Posterior vena cava (tissue), 2 donors: Measurements from ENCODE around the gene TOX2. TPM values are rescaled to one million over a fixed set of nuclear protein-coding genes. Genes with fewer than 3 reads are reported as not detected.

Experiments used
- DNase-seq: peaks from one replicate; pipeline ENCODE4 v3.0.0-alpha.2; 2020; ENCODE audit warnings: low spot score
- intact Hi-C, 2 donors: fragments of 100-400 bp; cut with DNase I; formaldehyde crosslinking; loops; one replicate each; pipeline versions ENCODE4 v1.14.1 to v1.14.2; 2022 to 2023
- total RNA-seq, 2 donors: library from RNA; stranded (reverse); fragmentation: NEBNext Ultra II Directional; extraction: Animal tissue kit (Norgen Biotek cat#: 25700); gene quantifications; one replicate each; pipeline ENCODE4 v1.2.1, GENCODE V29; 2021
- donor health status: DM: yes; HTN: yes; CAD: no.
- donor health status: DM: yes; HTN: yes; CAD: no.

The TOX2 gene
- total RNA-seq, 2 donors from 2014 or later: 1.1 to 1.5 TPM

DNA sequence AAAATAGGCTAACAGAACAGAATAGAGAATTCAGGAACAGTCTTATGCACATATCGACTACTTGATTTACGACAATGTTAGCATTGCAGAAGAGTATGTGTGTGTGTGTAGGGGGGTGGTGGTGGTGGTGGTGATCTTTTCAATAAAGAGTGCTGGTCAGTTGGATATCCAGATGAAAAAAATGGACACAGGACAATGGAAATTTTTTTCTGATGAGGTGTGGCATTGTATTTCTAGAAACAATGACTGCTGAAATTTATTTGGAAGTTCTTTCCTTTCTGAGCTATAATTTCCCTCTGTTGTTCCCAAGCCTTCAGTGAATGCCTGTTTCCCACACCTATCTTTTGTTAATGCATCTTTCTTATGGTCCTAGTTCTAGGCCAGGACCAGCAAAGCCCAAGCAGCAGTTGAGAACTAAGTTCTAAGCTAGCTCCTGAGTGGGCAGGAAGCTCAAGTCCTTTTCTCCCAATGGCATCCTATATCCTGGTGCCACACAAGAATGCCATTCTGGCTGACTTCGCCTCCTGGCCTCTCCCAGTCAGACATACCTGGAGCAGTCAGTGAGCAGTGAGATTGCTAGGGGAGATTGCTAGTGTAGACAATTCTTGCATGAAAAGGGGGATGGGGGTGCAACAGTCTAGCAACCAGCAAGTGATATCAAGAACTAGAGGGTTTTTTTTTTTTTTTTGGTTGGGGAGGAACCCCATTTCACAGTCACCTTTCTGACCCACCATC lies 1.2 kb upstream of the TOX2 start:
- intact Hi-C loops: no loop called here

DNA sequence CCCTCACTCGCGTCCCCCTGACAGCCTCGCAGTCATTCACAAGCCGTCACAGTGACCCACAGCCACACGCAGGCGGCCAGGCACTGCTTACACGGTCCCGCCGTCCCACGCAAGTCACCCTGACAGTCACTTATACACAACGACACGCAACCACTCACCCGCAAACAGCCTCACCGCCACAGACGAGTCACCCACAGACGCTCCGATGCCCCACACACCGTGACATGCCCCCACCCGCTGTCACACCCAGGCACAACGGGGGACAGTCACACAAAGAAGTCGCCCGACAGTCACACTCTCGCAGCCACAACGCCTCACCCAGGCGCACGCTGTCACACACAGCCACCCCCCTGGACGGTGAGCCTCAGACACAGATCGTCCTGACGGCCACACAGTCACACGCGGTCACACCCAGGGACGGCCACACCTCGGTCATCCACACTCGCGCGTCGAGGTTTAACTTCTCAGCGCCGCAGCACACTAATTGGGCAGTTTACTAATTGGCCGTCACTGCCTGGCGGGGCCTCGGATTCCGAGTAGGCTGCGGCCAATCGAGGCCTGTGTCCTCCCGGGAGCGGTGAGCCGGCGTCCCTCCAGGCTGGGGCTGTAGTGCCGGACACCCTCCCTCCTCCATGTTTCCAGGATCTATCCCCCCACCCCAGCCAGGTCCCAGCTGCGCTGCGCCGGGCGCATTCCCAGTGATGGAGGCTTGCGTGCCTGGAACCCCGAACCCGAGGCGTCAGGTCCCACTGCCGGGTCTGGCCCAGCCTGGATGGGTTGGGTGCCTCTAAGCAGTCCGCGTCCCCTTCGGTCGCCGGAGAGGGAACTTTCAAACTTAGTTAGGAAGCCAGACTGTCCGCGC lies 790 bp downstream of the TOX2 start:
- DNase-seq: no peak
- intact Hi-C loops: no loop called here

More for the DNA sequence above, 1.2 kb upstream of the TOX2 start:
- DNase-seq: no peak

DNA sequence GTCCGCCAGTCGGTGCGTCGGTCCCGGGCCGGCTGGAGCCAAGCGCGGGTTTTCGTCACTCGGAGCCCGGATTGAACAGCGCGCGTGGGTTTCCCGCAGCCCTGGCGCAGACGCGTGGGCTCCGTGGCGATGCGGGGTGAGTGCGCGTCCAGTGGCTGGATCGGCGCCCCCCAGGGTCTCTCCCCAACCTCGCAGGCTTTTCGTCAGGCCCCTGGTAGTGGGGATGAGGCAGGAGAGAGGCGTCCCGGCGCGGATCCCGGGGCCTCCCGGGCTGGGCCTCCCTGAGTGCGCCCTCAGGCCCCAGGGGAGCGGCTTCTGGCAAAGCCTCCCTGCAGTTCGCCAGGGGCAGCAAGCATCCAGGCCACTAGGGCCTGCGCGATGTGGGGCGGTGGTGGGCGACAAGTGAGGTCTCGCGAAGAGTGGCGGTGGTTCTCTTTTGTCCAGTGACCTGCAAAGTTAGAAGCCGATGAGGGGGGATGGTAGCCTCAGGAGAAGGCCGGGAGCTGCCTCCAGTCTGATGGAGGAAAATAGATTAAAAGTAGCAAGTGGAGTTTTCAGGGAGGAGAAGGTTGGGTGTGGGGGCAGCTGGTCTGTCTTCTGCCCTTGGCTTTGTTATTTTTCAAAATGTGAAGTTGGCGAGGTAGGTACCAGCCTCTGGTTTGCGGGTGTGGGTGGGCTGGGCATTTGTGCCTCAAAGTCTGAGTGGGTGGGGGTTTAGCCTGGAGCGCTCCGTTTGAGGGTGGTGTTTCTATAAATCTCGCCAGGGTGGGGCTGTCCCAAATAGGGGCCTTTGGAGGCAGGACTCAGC lies 1.6 kb downstream of the TOX2 start:
- intact Hi-C loops: no loop called here
- no peak for DNase-seq

DNA sequence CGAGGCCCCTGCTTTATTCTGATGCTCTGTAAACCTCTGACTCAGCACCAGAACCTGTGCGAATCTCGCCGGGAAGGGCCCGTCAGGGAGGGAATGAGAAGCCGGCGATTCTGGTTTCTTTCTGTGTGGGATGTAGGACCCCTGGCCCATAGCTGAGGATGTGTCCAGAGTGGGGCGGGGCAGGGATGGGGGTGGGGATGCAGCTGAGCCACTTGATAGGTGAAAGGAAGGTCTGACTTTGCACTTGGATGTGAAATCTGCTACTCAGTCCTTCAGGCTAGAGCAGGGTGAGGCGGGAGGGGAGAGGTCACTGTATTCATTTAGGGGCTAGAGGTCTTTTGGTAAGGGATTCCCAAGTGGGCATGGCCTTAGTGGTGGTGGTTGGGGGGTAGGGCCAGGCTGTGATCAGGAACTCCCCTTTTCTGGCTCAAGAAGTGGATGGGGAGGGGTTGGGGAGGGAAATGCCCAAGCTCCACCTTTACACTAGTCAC lies 2.3 kb downstream of the TOX2 start:
- intact Hi-C loops: no loop called here
- DNase-seq: no peak

DNA sequence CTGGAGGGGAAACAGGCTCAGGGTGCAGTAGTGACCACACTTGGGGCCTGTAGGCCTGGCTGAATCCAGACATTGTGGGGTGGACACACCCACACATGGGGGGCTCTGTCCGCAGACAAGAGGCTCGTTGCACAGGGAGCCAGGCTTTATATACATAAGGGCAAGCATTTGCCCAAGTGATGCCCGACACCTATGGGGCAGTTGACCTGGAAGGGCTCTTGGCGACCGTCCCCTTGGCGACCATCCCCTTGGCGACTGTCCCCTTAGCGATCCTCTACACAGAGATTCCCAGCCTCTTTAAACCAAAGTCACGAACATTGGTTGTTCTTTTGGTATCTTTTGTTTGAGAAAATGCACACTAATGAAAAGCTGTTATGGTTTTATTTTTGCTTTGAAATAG lies 2.7 kb downstream of the TOX2 start:
- DNase-seq: no peak
- intact Hi-C loops: no loop called here

DNA sequence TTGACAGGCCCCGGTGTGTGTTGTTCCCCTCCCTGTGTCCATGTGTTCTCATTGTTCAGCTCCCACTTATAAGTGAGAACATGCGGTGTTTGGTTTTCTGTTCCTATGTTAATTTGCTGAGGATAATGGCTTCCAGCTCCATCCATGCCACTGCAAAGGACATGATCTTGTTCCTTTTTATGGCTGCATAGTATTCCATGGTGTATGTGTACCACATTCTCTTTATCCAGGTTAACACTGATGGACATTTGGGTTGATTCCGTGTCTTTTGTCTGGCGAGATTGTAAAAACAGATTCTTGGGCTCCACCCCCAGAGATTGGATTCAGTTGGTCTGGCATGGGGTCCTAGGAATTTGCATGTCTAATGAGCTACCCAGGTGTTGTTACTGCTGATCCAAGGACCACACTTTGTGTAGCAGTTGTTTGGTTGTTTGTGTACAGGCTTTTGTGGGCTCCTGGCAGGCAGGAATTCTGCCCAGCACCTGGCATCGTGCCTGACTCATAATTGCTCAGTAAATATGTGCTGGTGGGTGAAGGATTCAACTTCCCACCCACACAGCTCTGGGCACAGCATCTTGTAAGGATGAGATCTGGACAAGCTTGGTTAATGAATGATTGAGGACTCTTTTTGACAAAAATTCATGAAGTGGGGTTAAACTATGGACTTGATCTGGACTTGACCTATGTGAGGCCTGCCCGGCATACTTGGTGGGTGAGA lies 5.2 kb downstream of the TOX2 start:
- intact Hi-C loops: no loop called here
- no peak for DNase-seq

DNA sequence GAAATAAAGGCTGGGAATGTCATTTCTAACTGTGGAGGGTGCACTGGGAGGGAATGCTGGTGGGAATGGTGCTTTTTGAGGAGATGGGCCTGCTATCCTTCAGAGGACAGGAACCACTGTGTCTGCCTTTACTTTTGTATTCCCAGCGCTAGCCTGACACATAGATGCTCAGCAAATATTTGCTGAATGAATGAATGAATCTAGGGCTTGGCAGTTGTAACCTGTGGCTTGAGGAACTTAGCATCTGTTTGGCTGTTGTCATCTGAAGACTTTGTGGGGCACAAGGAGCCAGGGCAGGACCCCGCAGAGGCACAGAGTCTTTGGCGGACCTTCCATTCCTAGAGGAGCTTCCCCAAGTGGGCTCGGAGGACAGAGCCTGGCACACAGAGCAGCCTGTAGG lies 6.1 kb downstream of the TOX2 start:
- intact Hi-C loops: no loop called here
- no peak for DNase-seq

DNA sequence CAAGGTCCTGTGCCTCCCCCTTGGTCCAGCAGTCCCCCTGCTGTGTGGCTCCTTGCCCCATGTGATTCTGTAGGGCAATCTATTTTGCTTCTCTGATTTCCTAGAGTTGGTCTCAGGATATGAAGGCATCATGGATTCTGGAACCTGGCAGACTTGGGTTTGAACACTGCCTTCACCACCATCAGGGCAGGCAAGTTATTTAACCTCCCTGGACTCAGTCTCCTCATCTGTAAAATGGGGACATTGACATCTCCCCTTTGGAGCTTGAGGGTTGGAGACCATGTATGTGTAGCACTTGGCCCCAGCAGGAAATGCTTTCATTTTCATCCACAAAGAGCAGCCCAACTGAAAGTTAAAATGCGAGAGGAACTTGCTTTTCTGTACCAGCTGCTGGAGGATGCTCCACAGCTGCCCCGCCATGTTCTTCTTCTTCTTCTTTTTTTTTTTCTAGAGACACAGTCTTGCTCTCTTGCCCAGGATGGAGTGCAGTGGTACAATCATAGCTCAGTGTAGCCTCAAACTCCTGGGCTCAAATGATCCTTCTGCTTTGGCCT lies 6.7 kb downstream of the TOX2 start:
- DNase-seq: no peak
- intact Hi-C loops: no loop called here

DNA sequence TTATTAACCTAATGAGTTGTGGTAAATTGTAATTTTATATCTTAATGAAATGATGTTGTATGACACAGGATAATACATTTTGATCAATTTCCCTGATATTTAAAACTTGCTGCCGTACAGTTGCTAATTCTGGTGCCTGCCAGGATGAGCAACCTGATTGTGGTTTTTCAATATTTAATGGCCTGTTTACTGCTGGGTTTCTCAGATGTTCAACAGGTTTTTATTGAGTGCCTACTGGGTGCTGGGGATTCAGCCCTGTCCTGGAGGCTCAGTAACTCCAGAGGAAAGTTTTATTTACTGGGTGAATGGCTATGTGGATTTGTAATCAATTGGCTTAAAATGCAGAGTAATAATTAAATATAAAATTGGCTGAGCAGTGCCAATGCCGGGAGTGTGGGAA lies 8.0 kb downstream of the TOX2 start:
- intact Hi-C loops: no loop called here

DNA sequence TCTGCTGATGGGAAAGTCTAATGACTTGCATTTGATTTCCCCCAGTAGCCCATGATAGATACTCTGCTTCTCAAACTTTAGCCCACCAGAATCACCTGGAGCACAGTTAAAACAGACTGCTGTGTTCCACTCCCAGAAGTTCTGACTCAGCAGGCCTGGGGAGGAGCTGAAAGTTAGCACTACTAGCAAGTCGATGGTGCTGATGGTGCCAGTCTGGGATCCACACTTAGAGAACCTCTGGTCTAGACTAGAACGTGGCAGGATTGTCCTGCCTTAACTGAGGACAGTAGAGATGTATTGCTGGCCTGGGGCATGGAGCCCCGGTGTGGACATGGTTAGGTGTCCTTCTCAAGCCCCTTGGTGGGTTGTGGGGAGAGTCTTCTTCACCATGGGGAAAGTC lies 8.7 kb downstream of the TOX2 start:
- no peak for DNase-seq
- intact Hi-C loops: no loop called here

More for the DNA sequence above, 8.0 kb downstream of the TOX2 start:
- no peak for DNase-seq

DNA sequence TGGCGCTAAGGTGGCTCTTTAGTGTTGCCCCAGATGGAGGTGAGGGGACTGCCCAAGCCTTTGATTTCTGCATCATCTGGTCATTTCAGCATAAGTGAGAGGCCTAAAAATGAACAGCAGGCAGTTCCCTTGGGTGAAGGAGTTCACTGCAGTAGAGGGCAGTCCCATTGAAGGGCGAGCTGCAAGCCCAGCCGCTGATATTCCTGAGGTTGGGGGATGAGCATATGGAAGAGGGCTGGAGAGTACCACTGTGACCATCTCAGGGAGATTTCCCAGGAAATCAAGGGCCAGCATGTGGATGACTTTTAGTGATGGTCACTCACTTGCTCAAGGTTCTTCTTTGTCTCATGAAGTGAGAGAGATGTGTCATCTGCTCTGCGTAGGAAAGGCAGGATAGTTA lies 9.3 kb downstream of the TOX2 start:
- no peak for DNase-seq
- intact Hi-C loops: no loop called here

DNA sequence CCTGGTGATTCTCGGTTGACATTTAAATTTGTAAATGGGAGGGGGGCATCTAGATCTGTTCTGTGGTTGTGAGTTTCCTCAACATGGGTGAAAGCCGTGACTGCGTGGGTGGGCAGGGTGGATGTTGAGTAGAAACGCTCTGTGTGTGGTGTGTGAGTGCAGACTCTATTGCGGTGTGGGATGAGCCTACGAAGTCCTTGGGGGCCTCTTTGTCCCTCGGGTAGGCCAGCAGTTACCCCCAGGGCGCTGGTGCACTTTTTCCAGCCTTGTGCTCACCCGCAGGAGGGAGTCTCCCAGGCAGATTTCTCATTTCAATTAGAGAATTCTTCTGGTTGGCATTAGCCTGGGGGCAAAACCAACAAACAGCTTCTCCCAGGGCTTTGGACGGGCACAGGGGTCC lies 10.6 kb downstream of the TOX2 start:
- intact Hi-C loops: no loop called here
- no peak for DNase-seq

DNA sequence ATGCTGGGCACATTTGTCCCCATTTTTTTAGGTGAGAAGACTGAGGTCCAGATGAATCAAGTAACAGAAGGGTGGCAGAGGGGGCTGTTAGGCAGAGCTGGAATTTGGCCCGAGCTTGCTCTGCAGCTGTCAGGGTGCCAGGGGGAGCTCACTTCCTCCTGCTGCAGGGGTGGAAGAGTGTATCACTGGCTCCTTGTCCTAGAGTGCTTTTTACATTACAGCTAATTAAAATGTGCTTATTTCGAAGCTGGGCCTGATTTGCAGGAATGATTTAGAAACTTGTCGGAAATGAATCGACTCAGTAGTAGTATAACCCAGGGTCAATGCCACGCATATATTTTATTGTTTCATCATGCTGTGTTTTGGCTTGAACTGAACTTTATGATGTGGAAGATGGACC lies 11.1 kb downstream of the TOX2 start:
- DNase-seq: no peak
- intact Hi-C loops: no loop called here

DNA sequence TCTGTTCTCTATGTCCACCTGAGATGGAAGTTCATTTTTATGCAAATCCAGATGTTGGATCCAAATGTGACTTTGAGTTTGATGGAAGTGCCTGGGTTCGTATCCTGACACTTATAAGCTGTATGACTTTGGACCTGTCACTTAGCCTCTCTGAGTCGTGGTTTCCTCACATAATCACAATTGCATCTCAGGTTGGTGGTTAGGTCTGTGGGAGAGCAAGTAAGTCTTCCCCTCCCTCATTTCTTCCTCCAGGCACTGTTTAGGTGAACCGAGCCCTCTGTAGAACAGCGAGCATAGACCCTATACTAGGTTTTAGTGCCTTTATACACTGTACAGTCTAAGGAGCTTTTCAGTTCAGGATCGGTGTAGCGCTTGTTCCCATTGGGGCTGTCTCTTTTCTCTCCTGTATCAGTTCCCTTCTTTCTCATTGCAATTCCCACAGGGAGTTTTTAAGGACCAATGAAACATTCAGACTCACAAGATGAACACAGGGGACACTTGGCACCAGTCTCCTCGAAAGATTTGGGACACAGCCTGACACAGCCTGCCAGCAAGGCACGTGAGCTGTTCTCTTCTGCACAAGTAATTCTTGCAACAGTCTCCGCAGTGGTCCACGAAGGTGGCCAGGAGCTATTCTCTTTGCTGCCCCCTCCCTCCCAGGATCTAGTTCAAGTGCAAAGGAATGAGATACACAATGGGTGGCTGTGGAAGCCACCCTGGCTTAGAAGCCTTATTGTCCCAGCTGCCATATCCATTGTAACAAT lies 11.8 kb downstream of the TOX2 start:
- intact Hi-C loops: no loop called here

DNA sequence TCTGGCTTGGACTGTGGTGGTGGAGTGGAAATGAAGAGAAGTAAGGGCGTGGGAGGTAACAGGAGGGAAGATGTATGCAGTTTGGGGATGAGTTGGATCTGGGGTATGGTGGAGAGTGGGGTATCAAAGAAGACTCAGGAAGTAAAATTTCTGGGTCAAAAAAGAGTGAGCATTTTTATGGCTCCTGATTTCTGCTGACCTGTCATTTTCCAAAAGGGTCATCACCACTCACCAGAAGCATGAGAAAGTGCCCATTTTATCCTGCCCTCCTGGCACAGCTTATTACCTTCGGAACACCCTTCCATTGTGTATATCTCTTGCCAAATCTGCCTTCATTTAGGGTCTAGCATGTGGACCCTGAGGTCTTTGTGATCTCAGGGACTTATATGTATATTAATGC lies 17.3 kb downstream of the TOX2 start:
- intact Hi-C loops: no loop called here
- DNase-seq: no peak

More for the DNA sequence above, 11.8 kb downstream of the TOX2 start:
- DNase-seq: no peak

DNA sequence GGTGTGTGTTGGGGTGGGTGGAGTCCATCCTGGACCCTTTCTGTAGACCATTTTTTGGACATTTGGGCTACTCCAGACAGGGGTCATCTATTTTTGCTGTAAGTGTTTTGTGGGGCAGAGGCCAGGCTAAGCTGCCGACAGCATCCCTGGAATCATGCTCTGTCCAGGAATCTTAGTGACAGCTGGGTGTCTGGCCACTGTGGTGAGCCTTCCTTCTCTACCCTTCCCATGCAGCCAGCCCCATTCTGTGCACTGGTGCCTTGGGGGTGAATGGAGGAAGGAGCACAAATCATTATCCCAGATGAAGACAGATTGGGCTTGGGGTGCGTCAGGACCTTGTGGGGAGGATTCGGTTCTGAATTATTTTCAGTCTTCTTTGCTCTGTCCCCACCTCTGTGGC lies 20.2 kb downstream of the TOX2 start:
- peak; percentile 15 for DNase-seq
- intact Hi-C loops: no loop called here

DNA sequence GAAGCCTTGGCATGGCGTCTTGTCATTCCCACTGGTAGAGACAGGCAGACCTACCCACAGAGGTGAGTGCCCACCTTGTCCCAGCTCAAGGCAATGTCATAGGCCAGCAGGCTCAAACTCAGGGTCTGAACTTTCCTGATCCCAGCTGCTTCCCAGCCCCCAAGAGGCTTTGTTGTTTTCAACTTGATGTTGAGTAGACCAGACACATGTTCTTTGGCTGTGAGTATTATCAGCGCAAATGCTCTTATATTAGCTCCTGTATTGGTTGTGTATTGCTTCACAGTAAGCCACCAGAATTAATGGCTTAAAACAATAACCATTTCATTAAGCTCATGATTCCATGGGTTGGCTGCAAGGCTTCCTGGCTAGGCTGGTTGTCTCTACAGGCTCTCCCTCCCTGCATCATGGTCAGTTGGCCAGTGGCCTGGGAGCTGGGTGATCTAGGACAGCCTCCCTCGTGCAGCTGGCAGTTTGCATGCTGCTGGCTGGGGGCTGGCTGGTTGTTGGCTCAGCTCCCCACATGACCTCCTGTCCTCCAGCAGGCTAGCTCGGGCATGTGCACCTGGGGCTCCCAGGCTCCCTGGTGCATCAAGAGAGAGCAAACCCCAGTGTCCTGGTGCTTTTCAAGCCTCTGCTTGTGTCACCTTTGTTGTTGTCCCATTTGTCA lies 21.6 kb downstream of the TOX2 start:
- intact Hi-C loops: no loop called here

DNA sequence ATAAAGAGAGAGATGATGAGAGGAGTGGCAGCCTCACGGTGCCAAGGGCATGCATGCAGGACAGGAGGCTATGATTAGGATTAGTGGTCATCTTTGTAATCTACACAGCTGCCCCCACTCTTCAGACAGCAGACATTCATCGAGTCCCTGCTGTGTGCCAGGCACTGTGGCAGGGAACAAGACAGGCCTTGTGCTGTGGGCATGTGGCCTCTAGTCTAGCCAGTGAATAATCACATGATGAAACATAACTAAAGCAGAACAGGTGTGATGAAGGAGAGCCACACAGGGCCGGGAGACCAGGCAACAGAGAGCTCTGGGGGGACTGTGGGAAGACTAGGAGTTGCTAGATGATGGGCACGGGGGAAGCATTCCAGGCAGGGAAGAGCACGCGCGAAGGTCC lies 22.2 kb downstream of the TOX2 start:
- intact Hi-C loops: no loop called here
- no peak for DNase-seq

More for the DNA sequence above, 21.6 kb downstream of the TOX2 start:
- DNase-seq: peak; percentile 46
